Stimulated activated CD4-positive, alpha-beta T cell treated with anti-CD3 and anti-CD28 coated beads, Interleukin-12 subunit alpha, Interleukin-12 subunit beta, amount 100 ng/mL, for 48 hours (primary cell): ENCODE data around the gene CNTRL.

Source experiments
- DNase-seq, 3 donors: peaks; one replicate each; pipeline ENCODE4 v3.0.0-alpha.2; 2020; ENCODE audit warnings: low read depth in 2 of 3, low spot score in 1 of 3

CNTRL gene

GRCh38 chr9:121201045-121201737 is 126.4 kb downstream of the CNTRL start:
- DNase-seq, result peak in 2 of 3 donors; percentile 6 to 21

DNA sequence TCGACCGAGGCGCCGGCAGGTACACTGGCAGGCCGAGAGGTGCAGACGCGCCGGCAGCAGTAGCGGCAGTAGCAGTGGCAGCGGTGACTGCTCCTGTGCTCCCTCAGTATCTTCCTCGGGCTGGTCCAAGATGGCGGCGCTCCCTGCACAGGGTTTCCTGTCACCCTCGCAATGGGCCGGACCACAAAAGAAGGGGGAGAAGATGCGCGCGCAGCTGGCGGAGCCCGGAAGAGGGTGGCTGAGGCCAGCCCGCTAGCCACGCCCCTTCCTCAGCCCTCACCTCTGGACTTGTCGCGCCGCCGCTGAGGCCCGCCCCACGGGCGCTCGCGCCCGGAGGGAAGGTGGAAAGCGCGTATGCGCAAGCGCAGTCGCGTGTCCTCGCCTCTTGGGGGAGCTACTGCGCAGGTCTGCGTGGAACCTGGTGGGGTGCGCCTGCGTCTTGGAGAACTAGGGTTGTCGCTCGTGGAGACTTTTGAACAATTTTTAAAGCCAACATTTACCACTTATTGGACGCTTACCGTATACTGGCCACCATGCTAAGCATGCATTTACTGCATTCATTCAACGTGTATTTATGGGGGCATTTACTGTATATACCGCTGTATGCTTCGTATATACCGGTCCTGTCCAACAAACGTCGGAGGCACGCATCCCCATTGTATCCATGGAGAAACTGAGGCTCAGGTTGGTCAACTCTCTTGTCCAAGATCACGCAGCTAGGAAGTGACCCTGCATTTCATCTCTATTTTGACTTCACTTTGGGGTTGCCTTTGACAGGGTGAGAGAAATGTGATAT is 127.2 kb downstream of the CNTRL start, which contains the start of gene RAB14:
TSS of gene RAB14 (minus strand) at position 132 of the 796 bp plus-strand sequence. CDS start 8,457 bp downstream, outside the sequence.
- peak; percentile 99 to 100 (median 100) for DNase-seq

DNA sequence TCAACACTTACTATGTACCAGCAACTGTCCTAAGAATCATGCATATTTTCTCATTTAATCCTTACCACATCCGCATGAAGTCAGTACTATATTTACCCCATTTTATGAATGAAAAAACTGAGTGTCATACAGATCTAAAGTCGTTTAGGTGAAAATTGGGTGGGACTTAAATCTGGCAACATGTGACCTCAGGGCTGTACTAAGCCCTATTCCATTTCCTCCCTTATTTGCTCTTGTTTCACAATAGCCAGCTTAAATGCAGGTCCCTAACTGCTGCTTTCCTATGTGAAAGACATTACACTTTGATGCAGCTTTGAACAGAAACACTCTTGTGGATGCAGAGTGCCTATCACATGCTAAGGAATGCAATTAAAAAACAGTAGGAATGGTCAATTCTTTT is 129.4 kb downstream of the CNTRL start:
- DNase-seq, result no peak

DNA sequence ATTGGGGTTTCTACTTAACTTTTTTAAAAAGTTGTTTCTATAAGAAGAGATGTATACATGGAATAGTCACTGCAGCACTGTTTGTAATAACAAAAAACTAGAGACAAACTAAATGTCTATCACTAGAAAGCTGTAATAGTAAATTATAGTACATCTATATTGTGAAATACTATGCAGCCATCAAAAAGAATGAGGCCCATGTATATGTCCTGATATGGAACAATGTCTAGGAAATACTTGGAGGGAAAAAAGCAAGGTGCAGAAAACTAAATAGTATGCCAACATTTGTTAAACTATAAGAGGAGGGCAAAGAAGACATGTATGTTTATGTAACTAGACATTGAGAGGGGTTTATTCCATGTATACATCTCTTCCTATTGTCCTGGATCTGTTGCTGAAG is 129.9 kb downstream of the CNTRL start:
- DNase-seq, result no peak

- no peak for DNase-seq
Measured at GRCh38 chr9:121206516-121207370, 132.0 kb downstream of the CNTRL start.

GRCh38 chr9:121207371-121207940 is 132.7 kb downstream of the CNTRL start:
- no peak for DNase-seq

GRCh38 chr9:121210536-121210935 is 135.8 kb downstream of the CNTRL start:
- no peak for DNase-seq

DNA sequence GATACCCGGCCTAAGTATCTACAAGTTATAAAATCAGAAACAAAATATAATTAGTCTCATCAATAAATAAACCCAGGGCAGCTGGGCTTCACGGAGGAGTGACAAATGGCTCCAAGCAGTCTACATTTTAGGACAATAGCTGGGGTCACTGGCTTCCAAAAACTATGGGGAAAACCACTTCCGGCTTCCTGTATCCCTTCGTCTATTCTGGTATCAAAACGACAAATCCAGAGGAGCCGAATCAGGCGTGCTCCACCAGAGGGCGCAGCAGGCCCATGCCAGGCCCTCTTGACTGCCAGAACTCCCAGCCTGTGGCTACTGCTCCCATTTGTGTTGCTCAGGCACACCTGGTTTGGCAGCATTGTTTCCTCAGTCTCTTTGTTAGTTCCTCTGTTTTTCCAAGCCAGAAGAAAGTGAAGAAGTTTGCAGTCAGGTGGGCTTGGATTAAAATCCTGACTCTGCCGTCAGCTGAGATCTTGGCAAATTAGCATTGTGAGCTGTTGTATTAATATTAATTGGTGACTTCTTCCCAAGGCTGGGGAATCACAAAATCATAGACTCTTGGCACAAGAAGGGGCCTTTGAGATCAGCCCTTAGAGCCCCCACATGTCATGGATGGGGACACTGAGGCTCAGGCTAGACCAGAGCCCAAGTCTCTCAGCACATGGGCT is 138.5 kb downstream of the CNTRL start:
- DNase-seq, result peak; percentile 67 to 68 (median 67)

- no peak for DNase-seq
Measured at GRCh38 chr9:121214005-121214404, 139.2 kb downstream of the CNTRL start.

GRCh38 chr9:121216271-121216805 is 141.6 kb downstream of the CNTRL start:
- DNase-seq, result no peak

DNA sequence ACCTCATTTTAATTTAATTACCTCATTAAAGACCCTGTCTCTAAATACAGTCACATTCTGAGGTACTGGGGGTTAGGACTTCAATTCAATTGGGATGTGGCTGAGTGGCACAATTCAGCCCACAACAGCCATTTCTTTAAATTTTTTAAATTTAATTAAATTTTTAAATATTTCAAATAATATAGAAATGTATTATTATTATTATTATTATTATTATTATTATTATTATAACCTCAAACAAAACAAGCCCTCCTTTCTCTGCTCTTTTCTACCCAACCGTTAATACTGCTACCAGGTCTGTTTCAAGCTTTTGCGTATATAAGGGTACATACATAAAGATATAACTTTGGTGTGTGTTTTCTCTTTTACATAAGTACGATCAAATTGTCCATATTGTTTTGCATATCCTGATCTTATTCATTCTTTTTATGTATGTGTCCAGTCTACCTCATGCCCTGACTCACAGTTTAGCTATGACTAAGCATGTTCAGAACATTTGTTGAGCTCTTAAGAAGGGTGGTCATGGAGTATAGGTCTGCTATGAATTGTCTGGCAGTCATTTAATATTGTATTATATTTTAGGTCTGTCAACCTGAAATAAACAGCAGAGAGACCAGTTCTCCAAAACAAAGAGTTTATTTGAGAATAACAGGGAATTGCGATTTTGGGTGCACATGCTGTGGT is 143.0 kb downstream of the CNTRL start:
- no peak for DNase-seq

DNA sequence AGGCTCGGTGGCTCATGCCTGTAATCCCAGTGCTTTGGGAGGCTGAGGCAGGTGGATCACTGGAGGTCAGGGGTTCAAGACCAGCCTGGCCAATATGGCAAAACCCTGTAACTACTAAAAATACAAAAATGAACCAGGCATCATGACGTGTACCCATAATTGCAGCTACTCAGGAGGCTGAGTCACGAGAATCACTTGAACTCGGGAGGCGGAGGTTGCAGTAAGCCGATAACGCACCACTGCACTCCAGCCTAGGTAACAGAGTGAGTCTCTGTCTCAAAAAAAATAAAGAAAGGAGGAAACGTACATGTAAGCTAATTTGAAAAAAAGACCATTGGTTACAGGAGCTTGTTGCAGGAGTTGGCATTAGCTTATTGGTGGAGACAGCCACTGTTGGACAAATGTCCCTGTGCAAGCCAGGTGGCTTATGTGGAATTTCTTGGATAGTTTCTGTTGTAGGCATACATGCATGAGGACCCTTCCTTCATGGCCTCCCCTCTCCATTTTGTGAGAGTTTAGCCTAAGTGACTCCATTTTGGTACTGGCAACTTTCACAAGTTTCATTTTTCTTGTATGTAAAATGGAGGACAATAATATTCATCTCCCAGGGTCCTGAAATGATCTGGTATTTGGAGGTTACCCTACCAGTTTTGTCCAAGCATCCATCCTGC is 143.7 kb downstream of the CNTRL start:
- DNase-seq, result no peak

DNA sequence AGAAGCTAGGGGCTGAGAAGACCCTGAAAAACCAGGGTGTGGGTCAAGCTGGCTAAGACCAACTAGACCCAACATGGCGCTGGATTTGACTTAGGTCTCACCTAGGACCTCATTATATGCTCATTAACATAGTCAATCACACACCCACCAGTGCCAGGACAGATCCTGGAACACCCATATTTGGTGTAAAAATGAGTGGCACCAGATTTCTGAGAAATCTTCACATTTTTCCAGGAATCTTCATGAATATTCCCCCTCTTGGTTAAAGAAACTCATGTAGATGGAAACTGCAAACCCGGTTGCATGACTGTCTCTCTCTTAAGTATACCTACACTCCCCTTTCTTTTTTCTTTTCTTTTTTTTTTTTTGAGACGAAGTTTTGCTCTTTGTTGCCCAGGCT is 144.8 kb downstream of the CNTRL start:
- DNase-seq, result no peak

- no peak for DNase-seq
Measured at GRCh38 chr9:121220996-121221663, 146.4 kb downstream of the CNTRL start.

- no peak for DNase-seq
Measured at GRCh38 chr9:121221664-121222055, 146.9 kb downstream of the CNTRL start.

GRCh38 chr9:121222524-121223171 is 147.9 kb downstream of the CNTRL start:
- DNase-seq, result no peak

DNA sequence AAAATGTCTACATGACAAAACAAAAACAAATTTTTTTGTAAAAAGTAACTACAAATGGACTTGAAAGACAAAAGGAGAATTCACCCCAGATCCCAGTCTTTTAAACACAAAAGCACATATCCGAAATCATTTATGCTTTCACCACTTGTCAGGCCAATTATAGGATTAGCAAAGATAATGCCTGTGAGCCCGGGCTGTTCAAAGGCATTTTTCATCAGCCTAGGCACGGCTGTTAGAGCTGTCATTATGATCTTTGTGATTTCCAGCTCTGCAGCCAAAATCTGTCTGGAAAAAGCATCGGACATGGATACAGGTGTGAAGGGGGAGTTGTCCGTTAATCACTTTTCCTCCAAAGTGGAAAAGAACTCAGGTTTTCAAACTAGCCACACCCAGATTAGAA is 150.5 kb downstream of the CNTRL start:
- DNase-seq, result no peak

- DNase-seq, result no peak
Measured at GRCh38 chr9:121226175-121226574, 151.4 kb downstream of the CNTRL start.
